ENCODE data around the gene PPP1R3E. TPM values are rescaled to one million over a fixed set of nuclear protein-coding genes. Genes with fewer than 3 reads are reported as not detected.
A peak's percentile ranks its signal among the peaks of the same experiment; 100 is the strongest.

Gene PPP1R3E
- total RNA-seq, 6 donors from 2014 or later, result 6.7 to 95.3 (median 12.8) TPM

DNA sequence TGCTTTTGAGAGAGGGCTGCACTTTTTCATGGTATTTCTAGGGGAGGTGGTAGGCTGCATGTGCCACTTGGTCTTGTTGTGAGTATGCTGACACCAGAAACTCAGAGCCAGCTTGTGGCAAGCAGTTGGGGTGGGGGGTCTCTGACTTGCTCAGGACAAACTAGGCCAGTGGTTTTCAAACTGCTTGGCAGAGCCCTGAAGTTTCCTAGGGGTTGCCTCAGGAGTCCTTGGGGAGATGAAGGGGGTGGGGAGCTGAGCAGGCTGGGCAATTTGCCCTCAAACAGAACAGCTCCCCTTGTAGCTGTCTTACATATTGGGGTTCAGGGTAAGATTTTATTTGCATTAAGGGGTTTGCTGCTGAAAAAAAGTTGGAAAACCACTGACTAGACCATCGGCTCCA is 7.9 kb upstream of the PPP1R3E start:
- Histone ChIP-seq H3K27ac (no peak overlapping the region), H3K4me3 (no peak overlapping the region), H3K4me1 (peaks cover 26 to 49% (median 27%) of the 10 kb centered on the region in 4 donors), H3K9me3 (no peaks in the 10 kb centered on the region), H3K36me3 (peaks cover 0 to 38% (median 9%) of the 10 kb centered on the region in 4 donors), H3K27me3 (no peaks in the 10 kb centered on the region)
- DNase-seq, result no peak
- 65% methylated on average over 1 of the region's 1 CpG; no CpG with 5 or more reads in 1 of the 2 donors for WGBS, 2 donors
- TF ChIP-seq, protein P1, sequence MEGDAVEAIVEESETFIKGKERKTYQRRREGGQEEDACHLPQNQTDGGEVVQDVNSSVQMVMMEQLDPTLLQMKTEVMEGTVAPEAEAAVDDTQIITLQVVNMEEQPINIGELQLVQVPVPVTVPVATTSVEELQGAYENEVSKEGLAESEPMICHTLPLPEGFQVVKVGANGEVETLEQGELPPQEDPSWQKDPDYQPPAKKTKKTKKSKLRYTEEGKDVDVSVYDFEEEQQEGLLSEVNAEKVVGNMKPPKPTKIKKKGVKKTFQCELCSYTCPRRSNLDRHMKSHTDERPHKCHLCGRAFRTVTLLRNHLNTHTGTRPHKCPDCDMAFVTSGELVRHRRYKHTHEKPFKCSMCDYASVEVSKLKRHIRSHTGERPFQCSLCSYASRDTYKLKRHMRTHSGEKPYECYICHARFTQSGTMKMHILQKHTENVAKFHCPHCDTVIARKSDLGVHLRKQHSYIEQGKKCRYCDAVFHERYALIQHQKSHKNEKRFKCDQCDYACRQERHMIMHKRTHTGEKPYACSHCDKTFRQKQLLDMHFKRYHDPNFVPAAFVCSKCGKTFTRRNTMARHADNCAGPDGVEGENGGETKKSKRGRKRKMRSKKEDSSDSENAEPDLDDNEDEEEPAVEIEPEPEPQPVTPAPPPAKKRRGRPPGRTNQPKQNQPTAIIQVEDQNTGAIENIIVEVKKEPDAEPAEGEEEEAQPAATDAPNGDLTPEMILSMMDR (IDR thresholded peaks at IDR 0.05), result no peak
- no peak for TF ChIP-seq POLR2A (IDR thresholded peaks at IDR 0.05)
- TF ChIP-seq EP300 (IDR thresholded peaks at IDR 0.05), result no peak
- TF ChIP-seq POLR2AphosphoS5 (IDR thresholded peaks at IDR 0.05), result no peak
- ATAC-seq (ENCODE audit: low FRiP score in 2 of 2), result no peak

DNA sequence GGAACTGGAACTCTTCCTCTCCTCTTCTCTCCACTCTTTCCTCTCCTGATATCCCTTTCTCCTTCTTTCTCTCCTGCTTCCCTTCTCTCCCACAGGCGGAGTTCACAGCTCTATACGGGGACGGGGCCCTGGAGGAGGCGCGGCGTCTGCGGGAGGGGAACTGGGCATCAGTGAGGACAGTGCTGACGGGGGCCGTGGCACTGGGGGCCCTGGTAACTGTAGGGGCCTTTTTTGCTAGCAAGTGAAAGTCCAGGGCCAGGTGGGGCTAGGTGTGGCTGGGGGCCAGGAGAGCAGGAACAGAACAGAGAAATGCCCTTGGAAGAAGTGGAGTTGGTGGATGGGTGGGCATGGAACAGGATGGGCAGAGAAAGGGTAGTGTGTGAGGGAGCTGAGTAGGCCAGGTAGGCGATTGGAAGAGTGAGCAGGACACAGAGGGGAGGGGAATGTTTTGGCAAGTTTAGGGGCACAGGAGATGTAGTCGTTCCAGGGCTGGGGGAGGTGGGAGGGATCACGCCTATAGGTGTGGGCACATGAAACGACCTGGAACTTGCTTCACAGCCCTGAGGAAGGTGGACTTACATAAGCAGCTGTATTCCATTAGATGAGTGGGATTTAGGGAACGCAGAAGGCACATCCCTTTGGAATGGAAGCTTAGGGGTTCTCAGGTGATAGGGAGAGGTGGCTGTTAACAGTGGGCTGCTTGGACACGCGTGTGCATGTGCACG is 6.2 kb upstream of the PPP1R3E start:
- Histone ChIP-seq H3K4me3 (no peak overlapping the region), H3K27ac (peak overlapping the region in 2 of 4 donors; percentile 11 to 21), H3K4me1 (peaks cover 28 to 50% (median 29%) of the 10 kb centered on the region in 4 donors), H3K36me3 (peaks cover 0 to 38% (median 9%) of the 10 kb centered on the region in 4 donors), H3K27me3 (no peaks in the 10 kb centered on the region), H3K9me3 (no peaks in the 10 kb centered on the region)
- ATAC-seq (ENCODE audit: low FRiP score in 2 of 2) (no peak), DNase-seq (peak in 1 of 2 donors; percentile 71)
- TF ChIP-seq POLR2A (IDR thresholded peaks at IDR 0.05) (no peak), EP300 (IDR thresholded peaks at IDR 0.05) (no peak), POLR2AphosphoS5 (IDR thresholded peaks at IDR 0.05) (no peak)
- TF ChIP-seq, protein P1 (IDR thresholded peaks at IDR 0.05), result no peak
- WGBS, 2 donors, result 84 to 86% methylated on average over 17 of the region's 17 CpGs

DNA sequence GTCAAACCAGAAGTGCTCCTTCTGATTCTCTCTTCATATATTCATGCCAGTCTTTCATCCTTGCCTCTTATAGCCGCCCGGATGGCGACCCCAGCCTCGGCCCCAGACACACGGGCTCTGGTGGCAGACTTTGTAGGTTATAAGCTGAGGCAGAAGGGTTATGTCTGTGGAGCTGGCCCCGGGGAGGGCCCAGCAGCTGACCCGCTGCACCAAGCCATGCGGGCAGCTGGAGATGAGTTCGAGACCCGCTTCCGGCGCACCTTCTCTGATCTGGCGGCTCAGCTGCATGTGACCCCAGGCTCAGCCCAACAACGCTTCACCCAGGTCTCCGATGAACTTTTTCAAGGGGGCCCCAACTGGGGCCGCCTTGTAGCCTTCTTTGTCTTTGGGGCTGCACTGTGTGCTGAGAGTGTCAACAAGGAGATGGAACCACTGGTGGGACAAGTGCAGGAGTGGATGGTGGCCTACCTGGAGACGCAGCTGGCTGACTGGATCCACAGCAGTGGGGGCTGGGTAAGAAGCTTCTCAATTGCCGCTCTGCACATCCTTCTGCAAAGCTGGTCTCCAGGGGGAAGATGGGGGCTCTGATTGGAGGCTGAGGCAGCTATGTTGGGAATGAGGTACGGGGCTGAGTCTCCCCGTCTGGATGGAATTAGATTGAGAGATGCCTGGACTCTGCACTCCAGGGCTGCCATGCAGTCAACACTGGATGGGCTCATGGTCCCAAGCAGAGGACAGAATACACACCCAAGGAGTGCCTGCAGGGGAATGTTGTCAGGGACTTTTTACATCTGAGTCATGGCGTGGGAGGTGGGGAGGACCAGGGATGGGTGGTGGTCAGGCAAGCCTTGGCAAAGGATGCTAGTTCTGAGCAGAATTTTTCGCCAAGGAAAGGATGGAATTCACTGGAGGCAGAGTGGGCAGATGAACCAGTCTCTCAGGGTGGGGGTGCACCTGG is 5.3 kb upstream of the PPP1R3E start:
- peak overlapping the region in 2 of 4 donors; percentile 58 to 71 for H3K4me3 ChIP-seq
- H3K27me3 ChIP-seq, result no peaks in the 10 kb centered on the region
- peaks cover 0 to 38% (median 9%) of the 10 kb centered on the region in 4 donors for H3K36me3 ChIP-seq
- DNase-seq (peak in 1 of 2 donors; percentile 69), ATAC-seq (ENCODE audit: low FRiP score in 2 of 2) (no peak)
- H3K27ac ChIP-seq, result peak overlapping the region; percentile 84 to 93 (median 90)
- H3K9me3 ChIP-seq, result no peaks in the 10 kb centered on the region
- 83 to 91% methylated on average over 12 to 21 of the region's 22 CpGs for WGBS, 2 donors
- TF ChIP-seq, protein P1 (IDR thresholded peaks at IDR 0.05), result no peak
- TF ChIP-seq POLR2AphosphoS5 (IDR thresholded peaks at IDR 0.05) (no peak), POLR2A (IDR thresholded peaks at IDR 0.05) (no peak), EP300 (IDR thresholded peaks at IDR 0.05) (no peak)
- peaks cover 30 to 54% (median 32%) of the 10 kb centered on the region in 4 donors for H3K4me1 ChIP-seq

DNA sequence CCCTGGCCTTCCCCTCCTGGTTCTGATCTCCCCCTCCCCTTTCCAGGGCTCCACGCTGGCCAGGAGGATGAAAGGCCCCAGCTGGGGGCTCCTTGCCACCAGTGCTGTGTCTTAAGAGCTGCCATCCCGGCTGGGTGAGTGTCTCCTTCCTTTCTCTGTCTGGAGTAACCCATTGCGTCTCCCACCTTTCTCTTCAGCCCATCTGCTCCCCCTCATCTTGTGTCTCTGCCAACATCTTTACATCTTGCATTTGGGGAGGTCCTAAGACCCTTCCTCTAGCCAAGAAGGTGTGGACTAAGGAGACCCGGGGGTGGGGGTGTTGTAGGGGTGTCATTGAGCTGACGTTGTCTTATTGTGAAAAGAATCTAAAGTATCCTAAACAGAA is 4.5 kb upstream of the PPP1R3E start:
- WGBS, 2 donors, result 16% methylated on average over 5 of the region's 5 CpGs
- Histone ChIP-seq H3K36me3 (peaks cover 0 to 38% (median 9%) of the 10 kb centered on the region in 4 donors), H3K4me3 (peak overlapping the region; percentile 51 to 76 (median 64)), H3K4me1 (peaks cover 33 to 58% (median 34%) of the 10 kb centered on the region in 4 donors), H3K9me3 (no peaks in the 10 kb centered on the region), H3K27ac (peak overlapping the region; percentile 84 to 93 (median 90)), H3K27me3 (no peaks in the 10 kb centered on the region)
- DNase-seq (no peak), ATAC-seq (ENCODE audit: low FRiP score in 2 of 2) (no peak)
- TF ChIP-seq EP300 (IDR thresholded peaks at IDR 0.05), result no peak
- no peak for TF ChIP-seq POLR2AphosphoS5 (IDR thresholded peaks at IDR 0.05)
- no peak for TF ChIP-seq POLR2A (IDR thresholded peaks at IDR 0.05)
- TF ChIP-seq, protein P1 (IDR thresholded peaks at IDR 0.05), result no peak

All from upper lobe of left lung (tissue), 6 donors.